Ascending aorta (tissue), 2 donors: Measurements from ENCODE around the gene TIMM9. TPM values are rescaled to one million over a fixed set of nuclear protein-coding genes. Genes with fewer than 3 reads are reported as not detected.

Experiments
- DNase-seq, 2 donors: peaks; one replicate each; pipeline ENCODE4 v3.0.0-alpha.2; 2019; ENCODE audit warnings: low spot score in 2 of 2
- H3K27ac ChIP-seq, 2 donors: fragments of 200-600 bp; sonication (generic); one replicate each; pipeline ENCODE4 v1.5.1; 2016 to 2017; ENCODE audit warnings: mild to moderate bottlenecking in 1 of 2
- H3K27me3 ChIP-seq: fragments of 200-600 bp; sonication (generic); one replicate; pipeline ENCODE4 v1.5.1; 2017
- H3K36me3 ChIP-seq, 2 donors: fragments of 200-600 bp; sonication (generic); one replicate each; pipeline ENCODE4 v1.5.1; 2016
- H3K4me1 ChIP-seq, 2 donors: fragments of 200-600 bp; sonication (generic); one replicate each; pipeline ENCODE4 v1.5.1; 2016 to 2017; ENCODE audit warnings: mild to moderate bottlenecking in 1 of 2
- H3K4me3 ChIP-seq, 2 donors: fragments of 200-600 bp; sonication (generic); one replicate each; pipeline ENCODE4 v1.5.1; 2016 to 2017; ENCODE audit warnings: mild to moderate bottlenecking in 1 of 2
- H3K9me3 ChIP-seq, 2 donors: fragments of 200-600 bp; sonication (generic); one replicate each; pipeline ENCODE4 v1.5.1; 2016
- intact Hi-C: fragments of 100-400 bp; cut with DNase I; formaldehyde crosslinking; loops from one replicate; pipeline ENCODE4 v1.15.1; 2023
- total RNA-seq: library from RNA; depleted of rRNA; stranded (reverse); fragments of >200 nt; gene quantifications from one replicate; pipeline ENCODE4 v1.1.0, GENCODE V29; 2016
- TF ChIP-seq, protein P1 (sequence below), 3 experiments: fragments of 200-600 bp in 2 of 3; fragments of 450-650 bp in 1 of 3; sonication (generic) in 2 of 3; IDR thresholded peaks; one replicate each; pipeline ENCODE4 v1.5.1; 2016 to 2019; ENCODE audit warnings: antibody characterized with exemption in 3 of 3, mild to moderate bottlenecking in 1 of 3, moderate library complexity in 1 of 3

The TIMM9 gene
- total RNA-seq, 1 donor from 2014 or later: 0.96 TPM

DNA sequence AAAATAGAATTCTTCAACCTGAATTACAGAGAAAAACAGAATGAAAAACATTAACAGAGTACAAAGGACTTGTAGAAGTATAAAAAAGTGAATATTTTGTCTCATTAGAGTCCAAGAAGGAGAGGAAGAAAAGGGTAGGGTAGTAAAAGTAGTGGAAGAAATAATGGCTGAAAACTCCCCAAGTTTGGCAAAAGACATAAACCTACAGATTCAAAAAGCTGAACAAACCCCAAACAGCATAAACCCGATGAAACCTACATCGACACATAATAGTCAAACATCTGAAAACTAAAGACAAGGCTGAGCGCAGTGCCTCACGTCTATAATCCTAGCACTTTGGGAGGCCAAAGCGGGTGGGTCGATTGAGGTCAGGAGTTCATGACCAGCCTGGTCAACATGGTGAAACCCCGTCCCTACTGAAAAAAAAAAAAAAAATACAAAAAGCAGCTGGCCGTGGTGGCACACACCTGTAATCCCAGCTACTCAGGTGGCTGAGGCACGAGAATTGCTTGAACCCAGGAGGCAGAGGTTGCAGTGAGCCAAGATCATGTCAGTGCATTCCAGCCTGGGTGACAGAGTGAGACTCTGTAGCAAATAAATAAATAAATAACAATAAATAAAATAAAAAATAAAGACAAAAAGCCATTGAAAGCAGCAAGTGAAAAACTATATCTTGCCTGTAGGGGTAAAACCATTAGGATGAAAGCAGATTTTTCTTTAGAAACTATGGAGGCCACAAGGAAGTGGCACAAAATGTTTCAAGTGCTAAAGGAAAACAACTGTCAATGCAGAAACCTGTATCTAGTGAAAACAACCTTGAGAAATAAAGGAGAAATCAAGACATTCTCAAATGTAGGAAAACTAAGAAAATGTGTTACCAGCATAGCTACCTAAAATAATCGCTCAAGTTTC, 11.4 kb downstream of the TIMM9 start:
- Histone ChIP-seq H3K27me3 (no peaks in the 10 kb centered on the region), H3K4me3 (no peak overlapping the region), H3K9me3 (no peaks in the 10 kb centered on the region), H3K36me3 (peaks cover 22 to 31% of the 10 kb centered on the region in 2 donors), H3K27ac (no peak overlapping the region), H3K4me1 (no peaks in the 10 kb centered on the region)
- intact Hi-C loops: no loop called here
- TF ChIP-seq, protein P1, sequence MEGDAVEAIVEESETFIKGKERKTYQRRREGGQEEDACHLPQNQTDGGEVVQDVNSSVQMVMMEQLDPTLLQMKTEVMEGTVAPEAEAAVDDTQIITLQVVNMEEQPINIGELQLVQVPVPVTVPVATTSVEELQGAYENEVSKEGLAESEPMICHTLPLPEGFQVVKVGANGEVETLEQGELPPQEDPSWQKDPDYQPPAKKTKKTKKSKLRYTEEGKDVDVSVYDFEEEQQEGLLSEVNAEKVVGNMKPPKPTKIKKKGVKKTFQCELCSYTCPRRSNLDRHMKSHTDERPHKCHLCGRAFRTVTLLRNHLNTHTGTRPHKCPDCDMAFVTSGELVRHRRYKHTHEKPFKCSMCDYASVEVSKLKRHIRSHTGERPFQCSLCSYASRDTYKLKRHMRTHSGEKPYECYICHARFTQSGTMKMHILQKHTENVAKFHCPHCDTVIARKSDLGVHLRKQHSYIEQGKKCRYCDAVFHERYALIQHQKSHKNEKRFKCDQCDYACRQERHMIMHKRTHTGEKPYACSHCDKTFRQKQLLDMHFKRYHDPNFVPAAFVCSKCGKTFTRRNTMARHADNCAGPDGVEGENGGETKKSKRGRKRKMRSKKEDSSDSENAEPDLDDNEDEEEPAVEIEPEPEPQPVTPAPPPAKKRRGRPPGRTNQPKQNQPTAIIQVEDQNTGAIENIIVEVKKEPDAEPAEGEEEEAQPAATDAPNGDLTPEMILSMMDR (IDR thresholded peaks at IDR 0.05): no peak
- DNase-seq: no peak

DNA sequence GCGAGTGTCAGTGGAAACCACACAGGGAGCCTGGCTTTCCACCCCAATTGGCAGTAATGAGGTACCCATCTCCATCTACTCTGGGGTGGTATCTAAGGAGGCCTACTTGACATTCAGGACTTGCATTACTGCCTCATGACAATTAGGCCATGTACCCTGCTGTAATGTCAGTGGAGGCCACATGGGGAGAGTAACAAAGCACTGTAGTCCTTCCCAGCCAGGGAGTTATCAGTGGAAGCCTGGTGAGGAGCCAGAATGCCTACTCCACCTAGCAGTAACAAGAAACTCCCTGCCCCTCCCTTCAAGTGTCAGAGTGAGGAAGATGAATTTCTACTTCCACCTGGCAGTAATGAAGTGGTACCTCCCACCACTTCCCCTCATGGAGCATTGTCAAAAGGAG, 12.5 kb downstream of the TIMM9 start:
- Histone ChIP-seq H3K9me3 (no peaks in the 10 kb centered on the region), H3K27ac (no peak overlapping the region), H3K27me3 (no peaks in the 10 kb centered on the region), H3K4me1 (no peaks in the 10 kb centered on the region), H3K4me3 (no peak overlapping the region), H3K36me3 (peaks cover 30 to 35% of the 10 kb centered on the region in 2 donors)
- TF ChIP-seq, protein P1 (IDR thresholded peaks at IDR 0.05): no peak
- intact Hi-C loops: no loop called here
- DNase-seq: no peak

DNA sequence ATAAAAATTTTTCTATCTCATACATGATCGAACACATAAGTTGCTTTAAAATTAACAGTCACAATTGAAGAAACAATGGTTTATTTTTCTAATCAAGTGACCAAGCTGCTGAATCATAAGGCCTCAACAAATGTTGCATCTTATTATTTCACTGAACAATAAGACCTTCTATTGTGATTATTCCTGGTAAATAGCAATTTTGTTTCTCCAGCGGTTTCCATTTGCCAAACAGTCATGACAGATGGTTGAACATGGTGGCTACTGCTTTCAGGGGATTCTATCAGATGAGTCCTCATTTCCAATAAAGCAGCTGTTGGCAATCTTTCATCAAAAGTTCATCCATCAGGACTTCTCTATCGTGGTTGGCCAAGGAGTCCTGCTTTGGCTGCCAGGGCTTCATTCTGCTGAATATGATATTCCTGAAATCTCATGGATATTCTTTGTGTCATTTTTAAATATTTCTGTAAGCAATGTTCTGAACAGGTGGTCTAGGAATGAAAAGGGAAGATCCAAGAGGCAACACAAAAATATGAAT, 18.6 kb downstream of the TIMM9 start:
- Histone ChIP-seq H3K27me3 (no peaks in the 10 kb centered on the region), H3K4me3 (no peak overlapping the region), H3K9me3 (no peaks in the 10 kb centered on the region), H3K36me3 (peaks cover 31 to 39% of the 10 kb centered on the region in 2 donors), H3K27ac (no peak overlapping the region), H3K4me1 (no peaks in the 10 kb centered on the region)
- intact Hi-C loops: no loop called here
- TF ChIP-seq, protein P1 (IDR thresholded peaks at IDR 0.05): no peak
- DNase-seq: no peak

DNA sequence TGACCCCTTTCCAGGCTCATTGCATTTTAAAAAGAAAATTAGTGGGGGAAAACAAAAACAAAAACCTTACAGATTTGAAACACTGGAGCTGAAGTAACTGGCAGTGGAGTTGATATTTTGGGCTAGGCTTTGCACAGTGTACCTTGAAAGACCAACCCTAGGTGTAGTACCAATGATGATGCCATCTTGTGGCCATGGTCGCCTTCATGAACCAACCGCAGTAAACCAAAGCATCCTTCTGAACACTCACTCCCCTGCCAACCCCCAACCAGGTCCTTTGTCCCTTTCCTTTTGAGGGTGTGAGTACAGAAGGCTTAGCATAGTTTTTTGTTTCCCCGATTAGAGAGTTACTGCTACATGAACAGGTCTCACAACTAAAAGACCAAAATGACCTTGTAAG, 25.7 kb downstream of the TIMM9 start:
- intact Hi-C loops: no loop called here

DNA sequence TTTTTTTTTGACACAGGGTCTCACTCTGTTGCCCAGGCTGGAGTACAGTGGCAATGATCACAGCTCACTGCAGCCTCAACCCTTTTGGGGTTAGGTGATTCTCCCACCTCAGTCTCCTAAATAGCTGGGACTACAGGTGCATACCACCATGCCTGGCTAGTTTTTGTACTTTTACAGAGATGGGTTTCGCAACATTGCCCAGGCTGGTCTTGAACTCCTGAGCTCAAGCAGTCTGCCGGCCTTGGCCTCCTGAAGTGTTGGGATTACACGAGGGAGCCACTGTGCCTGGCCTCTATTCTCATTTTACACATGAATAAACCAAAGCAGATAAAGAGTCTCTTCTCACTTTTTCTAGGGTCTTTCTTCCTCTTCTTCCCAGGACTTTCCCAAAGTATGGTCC, 28.4 kb downstream of the TIMM9 start:
- Histone ChIP-seq H3K4me1 (peaks cover 4% of the 10 kb centered on the region in 2 donors), H3K27me3 (no peaks in the 10 kb centered on the region), H3K9me3 (no peaks in the 10 kb centered on the region), H3K27ac (no peak overlapping the region), H3K36me3 (no peaks in the 10 kb centered on the region), H3K4me3 (no peak overlapping the region)
- no peak for DNase-seq
- intact Hi-C loops: no loop called here
- TF ChIP-seq, protein P1 (IDR thresholded peaks at IDR 0.05): no peak

More for the DNA sequence above, 25.7 kb downstream of the TIMM9 start:
- no peaks in the 10 kb centered on the region for H3K9me3 ChIP-seq
- peaks cover 0 to under 1% of the 10 kb centered on the region in 2 donors for H3K4me1 ChIP-seq
- TF ChIP-seq, protein P1 (IDR thresholded peaks at IDR 0.05): no peak
- H3K27ac ChIP-seq: no peak overlapping the region
- H3K36me3 ChIP-seq: no peaks in the 10 kb centered on the region
- H3K27me3 ChIP-seq: no peaks in the 10 kb centered on the region
- H3K4me3 ChIP-seq: no peak overlapping the region
- no peak for DNase-seq
